CD4-positive, alpha-beta T cell treated with Interleukin-17A for 1 hour (primary cell): Measurements from ENCODE around the gene THNSL1.

Source experiments
- DNase-seq: peaks from one replicate; pipeline ENCODE4 v3.0.0-alpha.2; 2020

THNSL1 gene

GRCh38 chr10:25061711-25062449 is 45.5 kb downstream of the THNSL1 start:
- DNase-seq: no peak

- no peak for DNase-seq
Observed at GRCh38 chr10:25063157-25063556, 46.7 kb downstream of the THNSL1 start.

GRCh38 chr10:25063644-25064043 is 47.2 kb downstream of the THNSL1 start:
- no peak for DNase-seq

- DNase-seq: no peak
Observed at GRCh38 chr10:25064401-25064800, 48.0 kb downstream of the THNSL1 start.

- DNase-seq: no peak
Observed at GRCh38 chr10:25065761-25066476, 49.5 kb downstream of the THNSL1 start.

- DNase-seq: no peak
Observed at GRCh38 chr10:25068152-25069058, 52.0 kb downstream of the THNSL1 start.

GRCh38 chr10:25071227-25071626 is 54.8 kb downstream of the THNSL1 start:
- no peak for DNase-seq

- no peak for DNase-seq
Observed at GRCh38 chr10:25072786-25073185, 56.4 kb downstream of the THNSL1 start.

GRCh38 chr10:25075825-25076224 is 59.4 kb downstream of the THNSL1 start:
- no peak for DNase-seq
